GM12874 (cell line): ENCODE measurements around the gene TMEM121B.

Experiments
- TF ChIP-seq, protein P1 (sequence below): IDR thresholded peaks from 2 replicates; pipeline ENCODE4 v1.5.1; 2011; ENCODE audit warnings: low read depth, mild to moderate bottlenecking, control low read depth, low read length, moderate library complexity; ENCODE audit not compliant: insufficient read depth

TMEM121B gene

DNA sequence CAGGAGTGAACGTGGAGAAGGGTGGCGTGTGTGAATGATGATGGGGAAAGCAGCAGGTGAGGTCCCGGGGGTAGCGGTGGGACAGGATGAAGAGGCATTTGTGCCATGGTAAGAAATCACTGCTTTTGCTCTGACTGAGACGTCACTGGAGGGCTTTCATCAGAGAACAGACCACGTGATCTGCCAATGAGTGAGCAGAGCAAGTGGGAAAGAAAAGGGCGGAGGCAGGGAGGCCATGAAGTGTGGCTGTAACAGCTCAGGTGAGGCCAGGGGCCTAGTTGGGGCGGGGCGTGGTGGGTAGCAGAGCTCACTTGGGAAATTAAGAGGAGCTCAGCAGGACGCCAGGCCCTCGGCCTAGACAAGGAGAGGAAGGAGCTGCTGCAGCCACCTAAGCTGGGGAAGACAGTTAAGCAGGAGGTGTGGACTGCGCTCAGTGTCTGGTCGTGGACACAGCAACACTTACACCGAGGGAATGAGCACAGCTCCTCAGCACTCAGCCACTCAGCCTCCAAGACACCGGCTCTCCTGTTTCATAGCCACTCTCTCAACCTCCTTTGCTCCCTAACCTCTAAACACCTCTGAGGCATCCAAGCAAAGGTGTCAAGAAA, 14.1 kb upstream of the TMEM121B start:
- TF ChIP-seq, protein P1, sequence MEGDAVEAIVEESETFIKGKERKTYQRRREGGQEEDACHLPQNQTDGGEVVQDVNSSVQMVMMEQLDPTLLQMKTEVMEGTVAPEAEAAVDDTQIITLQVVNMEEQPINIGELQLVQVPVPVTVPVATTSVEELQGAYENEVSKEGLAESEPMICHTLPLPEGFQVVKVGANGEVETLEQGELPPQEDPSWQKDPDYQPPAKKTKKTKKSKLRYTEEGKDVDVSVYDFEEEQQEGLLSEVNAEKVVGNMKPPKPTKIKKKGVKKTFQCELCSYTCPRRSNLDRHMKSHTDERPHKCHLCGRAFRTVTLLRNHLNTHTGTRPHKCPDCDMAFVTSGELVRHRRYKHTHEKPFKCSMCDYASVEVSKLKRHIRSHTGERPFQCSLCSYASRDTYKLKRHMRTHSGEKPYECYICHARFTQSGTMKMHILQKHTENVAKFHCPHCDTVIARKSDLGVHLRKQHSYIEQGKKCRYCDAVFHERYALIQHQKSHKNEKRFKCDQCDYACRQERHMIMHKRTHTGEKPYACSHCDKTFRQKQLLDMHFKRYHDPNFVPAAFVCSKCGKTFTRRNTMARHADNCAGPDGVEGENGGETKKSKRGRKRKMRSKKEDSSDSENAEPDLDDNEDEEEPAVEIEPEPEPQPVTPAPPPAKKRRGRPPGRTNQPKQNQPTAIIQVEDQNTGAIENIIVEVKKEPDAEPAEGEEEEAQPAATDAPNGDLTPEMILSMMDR, result no peak

DNA sequence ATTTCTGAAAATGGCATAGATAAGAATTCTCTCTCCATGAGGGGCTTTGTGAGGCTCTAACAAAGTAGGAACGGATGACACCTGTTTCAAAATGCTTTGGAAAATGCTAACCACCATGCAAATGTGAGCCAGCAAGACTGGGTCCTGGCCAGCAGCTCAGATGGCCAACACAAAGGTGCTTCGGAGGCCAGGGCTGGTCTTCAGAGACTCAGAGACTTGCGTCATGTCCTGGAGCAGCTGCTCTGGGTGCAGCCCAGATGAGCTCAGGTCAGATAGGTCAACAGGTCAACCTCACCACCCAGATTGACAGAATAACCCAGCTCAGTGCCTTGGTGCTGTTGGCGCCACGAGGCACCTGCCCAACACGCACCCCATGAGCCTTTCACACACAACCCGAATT, 12.0 kb upstream of the TMEM121B start:
- TF ChIP-seq, protein P1, result no peak

DNA sequence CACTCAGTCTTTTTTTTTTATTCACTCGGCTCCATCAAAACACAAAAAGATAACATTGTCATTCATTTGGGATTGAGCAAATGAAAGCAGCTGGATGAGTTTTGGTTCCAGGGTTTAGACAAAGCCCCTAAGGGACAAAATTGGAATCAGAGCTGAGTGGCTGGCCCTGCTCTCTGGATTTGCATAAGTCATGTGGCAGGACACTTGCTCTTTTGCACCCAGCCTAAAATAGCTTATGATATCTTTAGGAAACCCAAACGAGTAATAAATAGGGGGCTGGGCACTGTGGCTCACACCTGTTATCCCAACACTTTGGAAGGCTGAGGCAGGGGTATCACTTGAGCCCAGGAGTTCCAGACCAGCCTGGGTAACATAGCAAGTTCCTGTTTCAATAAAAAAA, 11.0 kb upstream of the TMEM121B start:
- TF ChIP-seq, protein P1, result no peak

DNA sequence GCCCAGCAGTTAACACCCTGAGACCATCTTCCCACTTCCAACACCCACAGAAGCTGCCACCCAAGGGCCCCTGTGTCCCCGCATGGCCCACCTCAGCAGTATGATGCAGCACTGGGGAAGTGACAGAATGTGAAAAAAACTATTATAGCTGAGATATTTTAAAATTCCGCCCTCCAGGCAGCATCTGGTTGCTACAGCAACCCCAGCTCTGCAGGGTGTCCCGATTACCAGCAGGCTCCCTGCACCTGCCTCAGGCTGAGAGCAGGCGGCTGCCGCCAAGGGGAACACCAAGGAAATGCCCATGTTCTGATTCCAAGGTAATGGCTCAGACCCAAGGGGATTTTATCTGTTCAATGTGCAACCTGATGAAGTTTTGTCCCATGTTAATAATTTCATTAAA, 10.5 kb upstream of the TMEM121B start:
- TF ChIP-seq, protein P1, result no peak

DNA sequence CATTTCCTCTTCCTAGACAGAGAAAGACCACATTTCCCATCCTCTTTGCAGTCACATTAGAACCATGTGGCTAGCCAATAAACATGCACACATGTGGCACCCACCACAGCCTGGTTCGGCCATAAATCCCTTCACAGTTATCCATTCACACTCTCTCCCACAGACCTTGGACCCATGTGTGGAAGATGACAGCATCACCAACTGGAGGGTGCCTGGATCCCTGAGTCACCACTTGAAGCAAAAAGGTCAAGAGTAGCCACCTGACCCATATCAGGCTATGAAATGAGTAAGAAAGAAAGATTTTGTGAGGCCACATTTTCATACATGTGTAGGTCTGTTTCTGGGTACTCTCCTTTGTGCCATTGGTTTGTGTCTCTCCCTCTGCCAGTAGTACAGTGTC, 9.0 kb upstream of the TMEM121B start:
- TF ChIP-seq, protein P1, result no peak

DNA sequence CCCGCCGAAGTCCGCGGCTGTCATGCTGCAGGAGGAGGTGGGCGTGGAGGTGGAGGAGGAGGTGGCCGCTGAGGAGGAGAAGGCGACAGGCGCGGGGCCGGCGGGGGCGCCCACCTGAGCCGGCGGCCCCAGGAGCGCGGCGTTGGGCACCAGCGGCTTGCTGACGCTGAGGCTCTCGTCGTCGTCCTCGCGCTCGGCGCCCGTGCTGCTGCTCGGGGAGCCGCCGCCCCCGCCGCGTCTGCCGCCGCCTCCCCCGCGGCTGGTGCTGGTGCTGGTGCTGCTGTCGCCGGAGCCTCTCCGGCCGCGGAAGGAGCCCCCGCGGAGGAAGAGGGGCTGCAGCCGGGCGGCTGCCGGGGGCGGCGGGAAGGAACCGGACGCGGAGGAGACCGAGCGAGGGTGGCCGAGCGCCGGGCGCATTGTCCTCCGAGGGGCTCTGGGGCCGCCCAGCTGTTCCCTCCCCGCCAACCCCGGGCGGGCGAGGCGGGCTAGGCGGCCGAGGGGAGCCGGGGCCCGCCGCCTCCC, 388 bp downstream of the TMEM121B start:
- TF ChIP-seq, protein P1, result no peak

DNA sequence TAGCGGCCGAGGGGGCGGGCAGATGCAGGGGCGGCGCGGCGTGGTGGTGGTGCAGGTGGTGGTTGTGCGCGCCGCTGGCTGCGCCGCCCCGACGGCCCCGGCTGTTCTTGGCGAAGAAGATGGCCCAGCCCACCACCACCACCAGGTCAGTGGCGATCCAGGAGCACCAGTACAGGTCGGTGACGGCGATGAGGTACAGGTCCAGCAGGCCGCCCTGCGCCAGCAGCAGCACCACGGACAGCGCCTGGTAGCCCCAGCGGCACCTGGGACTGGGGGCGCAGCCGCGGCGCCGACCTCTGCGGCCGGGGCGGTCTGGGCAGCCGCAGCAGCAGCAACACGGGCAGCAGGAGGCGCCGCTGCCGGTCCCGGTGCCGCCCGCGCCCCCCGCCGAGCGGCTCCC, 879 bp downstream of the TMEM121B start:
- TF ChIP-seq, protein P1, result no peak
